ENCODE results near the gene SLC46A3.
"Not testable (repeated sequence)": the region's sequence is repeated elsewhere in the genome, so short reads cannot be mapped to it uniquely, and the experiment has no call there.

SLC46A3 gene

GRCh38 chr13:28729541-28729940 is 10.8 kb upstream of the SLC46A3 start:
- DNase-seq, result no peak

- DNase-seq, result no peak
These were observed 9.9 kb upstream of the SLC46A3 start for GRCh38 chr13:28728642-28729041.

GRCh38 chr13:28725046-28725610 is 6.4 kb upstream of the SLC46A3 start:
- no peak for DNase-seq

- DNase-seq, result no peak
These were observed 5.0 kb upstream of the SLC46A3 start for GRCh38 chr13:28723806-28724205.

GRCh38 chr13:28719227-28720055 is 671 bp upstream of the SLC46A3 start:
- DNase-seq, result no peak

GRCh38 chr13:28718196-28718542 is 601 bp downstream of the SLC46A3 start:
- no peak for DNase-seq

GRCh38 chr13:28717170-28717569 is 1.6 kb downstream of the SLC46A3 start:
- DNase-seq, result no peak

GRCh38 chr13:28716511-28716910 is 2.3 kb downstream of the SLC46A3 start:
- DNase-seq, result no peak

- DNase-seq, result no peak
These were observed 4.1 kb downstream of the SLC46A3 start for GRCh38 chr13:28714651-28715050.

GRCh38 chr13:28710161-28710560 is 8.6 kb downstream of the SLC46A3 start:
- no peak for DNase-seq

GRCh38 chr13:28707629-28708427 is 10.9 kb downstream of the SLC46A3 start:
- DNase-seq, result no peak

GRCh38 chr13:28705461-28706083 is 13.2 kb downstream of the SLC46A3 start:
- no peak for DNase-seq

- no peak for DNase-seq
These were observed 13.9 kb downstream of the SLC46A3 start for GRCh38 chr13:28704919-28705318.

GRCh38 chr13:28704282-28704681 is 14.5 kb downstream of the SLC46A3 start:
- DNase-seq, result no peak

GRCh38 chr13:28699246-28699645 is 19.5 kb downstream of the SLC46A3 start:
- no peak for DNase-seq

- DNase-seq, result no peak
These were observed 21.3 kb downstream of the SLC46A3 start for GRCh38 chr13:28697441-28697840.

GRCh38 chr13:28693605-28694491 is 24.9 kb downstream of the SLC46A3 start:
- DNase-seq, result not testable (repeated sequence)

GRCh38 chr13:28685892-28686291 is 32.9 kb downstream of the SLC46A3 start:
- no peak for DNase-seq

GRCh38 chr13:28685114-28685513 is 33.7 kb downstream of the SLC46A3 start:
- DNase-seq, result no peak

GRCh38 chr13:28684257-28684656 is 34.5 kb downstream of the SLC46A3 start:
- DNase-seq, result no peak

GRCh38 chr13:28683169-28683568 is 35.6 kb downstream of the SLC46A3 start:
- not testable (repeated sequence) for DNase-seq

GRCh38 chr13:28680541-28680940 is 38.2 kb downstream of the SLC46A3 start:
- no peak for DNase-seq
